Activated T-cell treated with anti-CD3 and anti-CD28 coated beads, Interleukin-2, amount 50 U/mL, for 4 hours (primary cell): Measurements from ENCODE around the gene AATK. TPM values are rescaled to one million over a fixed set of nuclear protein-coding genes. Genes with fewer than 3 reads are reported as not detected.

Experiments used
- ATAC-seq, 2 donors: fragments of 200-7000 bp; cut with Tn5 transposase; one replicate each; pipeline ENCODE4 v1.10.0; 2021
- DNase-seq: peaks from one replicate; pipeline ENCODE4 v3.0.0-alpha.2; 2020
- H3K27me3 Mint-ChIP-seq: one replicate; pipeline ENCODE4 v1.8.0; 2021; ENCODE audit warnings: low read depth, mixed read lengths
- H3K36me3 Mint-ChIP-seq: one replicate; pipeline ENCODE4 v1.8.0; 2022; ENCODE audit warnings: mixed read lengths; ENCODE audit not compliant: insufficient read depth
- H3K4me1 Mint-ChIP-seq: one replicate; pipeline ENCODE4 v1.8.0; 2021; ENCODE audit warnings: low read depth, mixed read lengths
- H3K4me3 Mint-ChIP-seq: one replicate; pipeline ENCODE4 v1.8.0; 2021; ENCODE audit warnings: mild to moderate bottlenecking, moderate library complexity, mixed read lengths
- H3K9me3 Mint-ChIP-seq: one replicate; pipeline ENCODE4 v1.8.0; 2021; ENCODE audit warnings: mixed read lengths
- total RNA-seq, 3 donors: library from RNA; stranded (reverse); gene quantifications; one replicate each; pipeline ENCODE4 v1.2.1, GENCODE V29; 2021

The AATK gene
- total RNA-seq: 1 to 10 TPM in 1 of 3 donors, under 1 TPM in 2; 0.46 to 3.8 (median 0.87) TPM

GRCh38 chr17:81166033-81166492 is at the start of gene AATK:
Gene AATK (minus strand): TSS chr17:81166221. CDS start chr17:81165992, 229 bp downstream.
- peak within 1 kb of the TSS; percentile 48 for H3K4me3 Mint-ChIP-seq
- no peak for DNase-seq

DNA sequence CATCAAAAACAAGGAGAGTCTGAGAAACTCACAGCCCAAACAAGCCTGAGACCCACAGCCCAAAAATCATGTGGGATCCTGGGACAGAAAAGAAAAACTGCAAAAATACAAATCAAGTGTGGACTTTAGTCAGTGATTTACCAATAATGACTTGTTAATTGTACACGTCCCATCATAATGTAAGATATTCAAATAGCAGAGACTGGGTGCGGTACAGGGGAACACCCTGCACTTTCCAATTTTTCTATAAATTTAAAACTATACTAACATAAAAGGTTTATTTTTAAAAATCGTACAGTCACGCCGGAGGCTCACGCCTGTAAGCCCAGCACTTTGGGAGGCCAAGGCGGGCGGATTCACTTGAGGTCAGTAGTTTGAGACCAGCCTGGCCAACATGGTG is 48.0 kb upstream of the AATK start:
- H3K4me1 Mint-ChIP-seq: no peaks in the 10 kb centered on the region
- no peaks in the 10 kb centered on the region for H3K27me3 Mint-ChIP-seq
- no peak for DNase-seq
- H3K4me3 Mint-ChIP-seq: no peak overlapping the region
- peaks cover 6% of the 10 kb centered on the region for H3K36me3 Mint-ChIP-seq
- ATAC-seq: no peak
- no peaks in the 10 kb centered on the region for H3K9me3 Mint-ChIP-seq

More at GRCh38 chr17:81166033-81166492, at the start of gene AATK:
- peak in 1 of 2 donors; percentile 23 for ATAC-seq
- Mint-ChIP-seq H3K4me1 (peaks cover 7% of the 10 kb centered on the region), H3K27me3 (peaks cover 30% of the 10 kb centered on the region), H3K9me3 (no peaks in the 10 kb centered on the region), H3K36me3 (no peaks in the 10 kb centered on the region)

GRCh38 chr17:81212365-81212764 is 46.3 kb upstream of the AATK start:
- Mint-ChIP-seq H3K9me3 (no peaks in the 10 kb centered on the region), H3K36me3 (peaks cover 6% of the 10 kb centered on the region), H3K4me1 (no peaks in the 10 kb centered on the region), H3K4me3 (no peak overlapping the region), H3K27me3 (no peaks in the 10 kb centered on the region)
- no peak for DNase-seq
- ATAC-seq: no peak

DNA sequence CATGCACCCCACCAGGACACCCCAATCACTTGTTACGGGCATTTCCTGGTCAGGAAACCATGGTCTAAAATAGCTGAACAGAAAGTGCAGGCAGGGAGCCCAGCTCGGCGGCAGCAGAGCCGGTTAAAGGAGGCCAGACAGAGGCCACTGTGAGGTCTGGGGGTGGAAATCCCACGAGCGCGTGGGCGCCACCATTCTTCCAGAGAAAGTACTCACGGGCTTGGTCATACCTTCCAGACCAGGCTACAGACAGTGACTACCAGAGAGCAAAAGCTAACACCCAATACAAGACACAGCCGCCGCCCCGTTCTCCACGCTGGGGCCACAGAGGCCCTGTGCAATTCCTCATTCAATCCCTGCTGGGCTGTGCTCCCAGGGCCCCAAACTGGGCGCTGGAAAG is 44.8 kb upstream of the AATK start:
- no peaks in the 10 kb centered on the region for H3K4me1 Mint-ChIP-seq
- ATAC-seq: no peak
- no peaks in the 10 kb centered on the region for H3K9me3 Mint-ChIP-seq
- no peak overlapping the region for H3K4me3 Mint-ChIP-seq
- H3K36me3 Mint-ChIP-seq: no peaks in the 10 kb centered on the region
- H3K27me3 Mint-ChIP-seq: no peaks in the 10 kb centered on the region
- DNase-seq: no peak

- Mint-ChIP-seq H3K4me1 (no peaks in the 10 kb centered on the region), H3K27me3 (no peaks in the 10 kb centered on the region), H3K9me3 (no peaks in the 10 kb centered on the region), H3K4me3 (no peak overlapping the region), H3K36me3 (no peaks in the 10 kb centered on the region)
- ATAC-seq (no peak), DNase-seq (no peak)
These were observed 44.4 kb upstream of the AATK start for GRCh38 chr17:81210466-81210865.

- Mint-ChIP-seq H3K4me1 (no peaks in the 10 kb centered on the region), H3K36me3 (no peaks in the 10 kb centered on the region), H3K27me3 (no peaks in the 10 kb centered on the region), H3K4me3 (no peak overlapping the region), H3K9me3 (no peaks in the 10 kb centered on the region)
- no peak for ATAC-seq
- no peak for DNase-seq
These were observed 43.1 kb upstream of the AATK start for GRCh38 chr17:81209141-81209540.

DNA sequence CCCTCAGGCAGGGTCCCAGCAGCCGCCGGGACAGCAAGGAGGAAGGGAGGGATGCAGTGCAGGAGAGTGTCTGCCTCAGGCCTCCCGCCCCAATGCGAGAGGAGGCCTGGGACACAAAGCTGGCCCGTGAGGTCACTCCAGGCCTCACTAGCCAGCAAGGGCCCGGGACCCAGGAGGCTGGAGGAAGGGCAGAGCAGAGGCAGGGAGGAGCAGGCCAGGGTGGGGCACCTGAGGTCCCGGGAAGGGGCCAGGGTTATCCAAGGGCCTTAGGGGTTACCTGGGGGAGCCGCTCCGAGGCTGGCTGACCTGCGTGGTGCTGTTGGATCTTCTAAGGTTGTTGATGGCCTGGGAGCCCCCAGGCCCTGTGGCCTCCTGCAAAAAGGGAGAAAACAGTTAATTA is 42.6 kb upstream of the AATK start:
- H3K4me1 Mint-ChIP-seq: no peaks in the 10 kb centered on the region
- no peak overlapping the region for H3K4me3 Mint-ChIP-seq
- DNase-seq: no peak
- H3K36me3 Mint-ChIP-seq: no peaks in the 10 kb centered on the region
- H3K9me3 Mint-ChIP-seq: no peaks in the 10 kb centered on the region
- no peak for ATAC-seq
- no peaks in the 10 kb centered on the region for H3K27me3 Mint-ChIP-seq

GRCh38 chr17:81207610-81208581 is 41.9 kb upstream of the AATK start:
- no peaks in the 10 kb centered on the region for H3K36me3 Mint-ChIP-seq
- H3K4me1 Mint-ChIP-seq: no peaks in the 10 kb centered on the region
- H3K4me3 Mint-ChIP-seq: no peak overlapping the region
- DNase-seq (no peak), ATAC-seq (no peak)
- H3K27me3 Mint-ChIP-seq: no peaks in the 10 kb centered on the region
- no peaks in the 10 kb centered on the region for H3K9me3 Mint-ChIP-seq

DNA sequence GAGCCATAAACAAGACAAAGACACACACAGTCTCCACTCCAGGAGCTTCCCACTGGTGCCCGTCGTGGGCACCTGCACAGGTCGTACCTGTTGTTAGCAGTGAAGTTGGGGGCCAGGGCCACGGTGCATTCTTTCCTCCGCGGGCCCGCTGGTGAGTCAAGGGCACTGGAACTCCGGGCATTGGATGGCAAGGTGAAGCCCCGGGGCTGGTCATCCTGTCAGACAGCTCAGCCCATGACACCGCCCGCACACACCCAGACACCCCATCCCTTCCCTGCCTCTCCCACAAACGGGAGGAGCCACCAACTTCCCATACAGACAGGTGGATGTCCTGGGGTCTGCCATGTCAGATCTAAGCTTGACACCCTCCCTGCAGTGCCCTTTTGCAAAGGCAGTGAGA is 40.6 kb upstream of the AATK start:
- Mint-ChIP-seq H3K36me3 (no peaks in the 10 kb centered on the region), H3K4me1 (no peaks in the 10 kb centered on the region), H3K27me3 (no peaks in the 10 kb centered on the region), H3K9me3 (no peaks in the 10 kb centered on the region), H3K4me3 (no peak overlapping the region)
- ATAC-seq (no peak), DNase-seq (no peak)

DNA sequence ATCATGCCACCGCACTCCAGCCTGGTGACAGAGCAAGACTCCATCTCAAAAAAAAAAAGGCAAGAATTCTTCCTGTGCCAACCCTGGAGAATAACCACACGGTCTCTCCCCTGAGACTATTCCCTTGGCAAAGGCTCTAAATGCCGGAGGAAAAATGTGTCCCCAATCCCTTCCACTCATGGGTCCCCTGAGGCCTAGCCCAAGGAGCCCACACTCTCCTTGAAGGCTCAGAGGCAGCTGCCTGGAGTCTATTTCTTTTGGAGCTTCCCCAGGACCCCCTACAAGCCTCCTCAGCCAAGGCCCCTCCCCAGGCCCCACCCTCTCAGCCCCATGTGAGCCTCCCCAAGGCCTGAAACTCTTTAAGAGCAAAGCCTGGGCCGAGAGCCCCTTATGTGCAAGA is 40.1 kb upstream of the AATK start:
- H3K36me3 Mint-ChIP-seq: no peaks in the 10 kb centered on the region
- no peaks in the 10 kb centered on the region for H3K27me3 Mint-ChIP-seq
- no peaks in the 10 kb centered on the region for H3K9me3 Mint-ChIP-seq
- ATAC-seq (no peak), DNase-seq (no peak)
- no peak overlapping the region for H3K4me3 Mint-ChIP-seq
- H3K4me1 Mint-ChIP-seq: no peaks in the 10 kb centered on the region

- H3K9me3 Mint-ChIP-seq: no peaks in the 10 kb centered on the region
- DNase-seq (no peak), ATAC-seq (no peak)
- no peaks in the 10 kb centered on the region for H3K27me3 Mint-ChIP-seq
- H3K4me3 Mint-ChIP-seq: no peak overlapping the region
- H3K4me1 Mint-ChIP-seq: no peaks in the 10 kb centered on the region
- H3K36me3 Mint-ChIP-seq: no peaks in the 10 kb centered on the region
These were observed 38.6 kb upstream of the AATK start for GRCh38 chr17:81204578-81204977.

DNA sequence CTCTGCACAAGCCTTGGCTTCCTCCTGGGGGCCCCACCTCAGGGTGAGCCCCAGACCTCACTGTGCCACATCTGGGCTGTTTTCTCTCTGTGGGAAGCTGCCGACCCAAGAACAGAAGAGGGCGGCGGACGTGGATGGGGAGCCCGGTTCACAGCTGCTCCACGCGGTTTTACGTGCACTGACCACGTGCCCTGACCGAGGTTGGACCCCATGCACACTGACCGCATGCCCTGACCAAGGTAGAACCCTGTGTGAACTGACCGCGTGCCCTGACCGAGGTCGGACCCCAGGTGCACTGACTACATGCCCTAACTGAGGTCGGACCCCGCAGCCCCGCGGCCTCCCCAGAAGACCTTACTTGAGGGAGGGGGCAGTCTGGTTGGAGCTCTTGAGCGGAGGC is 37.1 kb upstream of the AATK start:
- Mint-ChIP-seq H3K4me3 (no peak overlapping the region), H3K9me3 (no peaks in the 10 kb centered on the region), H3K4me1 (no peaks in the 10 kb centered on the region), H3K27me3 (no peaks in the 10 kb centered on the region), H3K36me3 (no peaks in the 10 kb centered on the region)
- no peak for ATAC-seq
- DNase-seq: no peak

GRCh38 chr17:81202318-81202717 is 36.3 kb upstream of the AATK start:
- peaks cover 2% of the 10 kb centered on the region for H3K36me3 Mint-ChIP-seq
- H3K4me1 Mint-ChIP-seq: no peaks in the 10 kb centered on the region
- DNase-seq (no peak), ATAC-seq (no peak)
- no peak overlapping the region for H3K4me3 Mint-ChIP-seq
- no peaks in the 10 kb centered on the region for H3K9me3 Mint-ChIP-seq
- H3K27me3 Mint-ChIP-seq: no peaks in the 10 kb centered on the region

DNA sequence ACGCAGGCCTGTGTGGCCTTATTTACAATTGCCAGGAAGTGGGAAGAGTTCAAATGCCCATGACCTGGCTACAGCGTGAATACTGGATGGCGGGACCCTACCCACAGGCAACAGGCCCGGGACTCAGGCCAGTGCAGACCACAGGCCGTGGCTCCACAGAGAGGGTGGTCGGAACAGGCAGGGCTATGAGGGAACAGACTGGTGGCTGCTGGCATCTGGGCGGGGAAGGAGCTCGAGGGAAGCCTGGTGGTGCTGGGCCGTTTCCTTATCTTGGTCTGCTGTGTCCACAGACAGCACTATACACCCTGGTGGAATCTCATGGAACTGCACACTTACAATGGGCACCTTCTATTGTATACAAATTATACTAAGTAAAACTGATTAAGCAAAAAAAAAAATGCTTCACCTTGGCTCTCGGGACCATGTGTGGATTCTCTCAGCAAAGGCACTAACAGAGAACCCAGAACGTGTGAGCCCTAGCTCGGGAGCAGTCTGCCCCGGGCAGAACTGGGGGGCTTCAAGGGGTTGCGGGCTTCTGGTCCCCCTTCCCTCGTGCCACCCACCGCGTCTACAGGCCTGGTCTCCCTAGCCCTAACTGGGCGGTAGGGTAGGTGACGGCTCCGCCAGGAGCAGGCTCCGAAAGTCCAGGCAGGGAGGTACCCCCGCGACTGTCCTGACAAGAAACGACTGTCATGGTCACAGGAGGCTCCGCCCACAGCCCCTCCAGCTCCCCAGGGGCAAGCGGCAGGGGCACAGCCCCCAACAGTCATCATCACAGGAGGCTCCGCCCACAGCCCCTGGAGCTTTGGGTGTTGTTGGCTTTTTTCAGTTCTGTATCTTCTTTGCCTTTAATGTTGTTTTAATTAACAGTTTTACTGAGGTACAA is 34.9 kb upstream of the AATK start:
- no peak overlapping the region for H3K4me3 Mint-ChIP-seq
- ATAC-seq (peak; percentile 59 to 64), DNase-seq (no peak)
- H3K27me3 Mint-ChIP-seq: no peaks in the 10 kb centered on the region
- H3K4me1 Mint-ChIP-seq: no peaks in the 10 kb centered on the region
- H3K36me3 Mint-ChIP-seq: peaks cover 2% of the 10 kb centered on the region
- no peaks in the 10 kb centered on the region for H3K9me3 Mint-ChIP-seq
